CD8-positive, alpha-beta memory T cell (primary cell): ENCODE results near the gene NCAPD2. TPM values are rescaled to one million over a fixed set of nuclear protein-coding genes. Genes with fewer than 3 reads are reported as not detected.
A peak's percentile ranks its signal among the peaks of the same experiment; 100 is the strongest.

Experiments used
- CTCF ChIA-PET: fragments of 350-600 bp; sonication (Branson Sonifier 250); formaldehyde crosslinking; loops from one replicate; lab custom pipeline; 2021; ENCODE audit warnings: antibody characterized with exemption; lab: Charles Lee
- POLR2A ChIA-PET: fragments of 350-600 bp; sonication (Branson Sonifier 250); formaldehyde crosslinking; loops from one replicate; lab custom pipeline; 2021; ENCODE audit warnings: antibody characterized with exemption; lab: Charles Lee
- DNase-seq, 5 donors: peaks; one replicate each; pipeline versions ENCODE4 v3.0.0 to v3.0.0-alpha.2; 2020 to 2022; ENCODE audit warnings: mixed read lengths in 1 of 5
- H3K27ac ChIP-seq: one replicate; pipeline ENCODE4 v1.7.0; 2013; ENCODE audit warnings: low read depth, mild to moderate bottlenecking, low read length, moderate library complexity
- H3K27me3 ChIP-seq: 2 replicates; pipeline ENCODE4 v1.7.0; 2013; ENCODE audit warnings: low read length, mild to moderate bottlenecking; ENCODE audit not compliant: insufficient read depth, poor library complexity, severe bottlenecking
- H3K36me3 ChIP-seq: 2 replicates; pipeline ENCODE4 v1.7.0; 2013; ENCODE audit warnings: mild to moderate bottlenecking, low read length, moderate library complexity; ENCODE audit not compliant: insufficient read depth
- H3K4me1 ChIP-seq: 2 replicates; pipeline ENCODE4 v1.7.0; 2013; ENCODE audit warnings: mild to moderate bottlenecking, low read length, moderate library complexity; ENCODE audit not compliant: insufficient read depth
- H3K4me3 ChIP-seq: 2 replicates; pipeline ENCODE4 v1.7.0; 2013; ENCODE audit warnings: mild to moderate bottlenecking, low read length
- H3K9me3 ChIP-seq: 2 replicates; pipeline ENCODE4 v1.7.0; 2013; ENCODE audit warnings: mild to moderate bottlenecking, low read length
- H3K27ac Mint-ChIP-seq, 8 donors: one replicate each; pipeline ENCODE4 v1.8.0; 2020 to 2021; ENCODE audit warnings: mixed read lengths in 8 of 8, mild to moderate bottlenecking in 6 of 8, inconsistent platforms in 3 of 8, moderate library complexity in 3 of 8
- H3K27me3 Mint-ChIP-seq, 2 donors: one replicate each; pipeline ENCODE4 v1.8.0; 2020 to 2021; ENCODE audit warnings: mixed read lengths in 2 of 2, mild to moderate bottlenecking in 1 of 2, moderate library complexity in 1 of 2
- H3K36me3 Mint-ChIP-seq, 3 donors: one replicate each; pipeline ENCODE4 v1.8.0; 2020 to 2021; ENCODE audit warnings: mixed read lengths in 3 of 3, inconsistent platforms in 1 of 3, mild to moderate bottlenecking in 1 of 3
- H3K4me1 Mint-ChIP-seq, 3 donors: one replicate each; pipeline ENCODE4 v1.8.0; 2020 to 2021; ENCODE audit warnings: mixed read lengths in 3 of 3, inconsistent platforms in 1 of 3, mild to moderate bottlenecking in 1 of 3
- H3K4me3 Mint-ChIP-seq, 7 donors: one replicate each; pipeline ENCODE4 v1.8.0; 2020 to 2021; ENCODE audit warnings: mixed read lengths in 7 of 7, mild to moderate bottlenecking in 6 of 7, moderate library complexity in 4 of 7, inconsistent platforms in 2 of 7
- H3K9me3 Mint-ChIP-seq, 5 donors: one replicate each; pipeline ENCODE4 v1.8.0; 2020 to 2022; ENCODE audit warnings: mixed read lengths in 5 of 5, mild to moderate bottlenecking in 3 of 5, moderate library complexity in 2 of 5, inconsistent platforms in 1 of 5
- polyA plus RNA-seq: library from polyadenylated mRNA; unstranded; fragments of 300-500 nt; fragmentation: Illumina TruSeq; gene quantifications from one replicate; pipeline ENCODE4 v1.2.3, GENCODE V29; 2021
- total RNA-seq, 2 experiments: library from RNA; stranded (reverse); gene quantifications; one replicate each; pipeline ENCODE4 v1.2.3, GENCODE V29; 2021

The NCAPD2 gene
- total and polyA plus RNA-seq, 3 experiments from 2014 or later = 29.8 to 97.5 (median 96.5) TPM

- no peaks in the 10 kb centered on the region for H3K9me3 ChIP-seq
- POLR2A ChIA-PET = no interaction called here
- Mint-ChIP-seq H3K4me1 (peaks cover 41 to 49% (median 42%) of the 10 kb centered on the region in 3 donors), H3K36me3 (peaks cover 0 to 71% (median 25%) of the 10 kb centered on the region in 3 donors), H3K27ac (peak overlapping the region; percentile 34 to 100 (median 80)), H3K9me3 (no peaks in the 10 kb centered on the region), H3K27me3 (peaks cover 0 to 2% of the 10 kb centered on the region in 2 donors), H3K4me3 (peak overlapping the region in 5 of 7 donors; percentile 67 to 100 (median 98))
- H3K36me3 ChIP-seq = peaks cover 36% of the 10 kb centered on the region
- DNase-seq = peak in 3 of 5 donors; percentile 15 to 57 (median 20)
- no peaks in the 10 kb centered on the region for H3K27me3 ChIP-seq
- H3K27ac ChIP-seq = no peak overlapping the region
- CTCF ChIA-PET = interaction anchor here (0.7 to 2.2 kb wide), 12 partner anchors 10 to 236 kb away, joined by 3 to 17 read pairs (median 3); no protein-coding TSS in a partner anchor
- H3K4me1 ChIP-seq = peaks cover 16% of the 10 kb centered on the region
- H3K4me3 ChIP-seq = no peak overlapping the region
Measured at GRCh38 chr12:6570264-6570887, 76.5 kb downstream of the NCAPD2 start.

GRCh38 chr12:6573001-6573400 is 79.1 kb downstream of the NCAPD2 start:
- no peak for DNase-seq
- H3K4me1 ChIP-seq = no peaks in the 10 kb centered on the region
- Mint-ChIP-seq H3K27me3 (no peaks in the 10 kb centered on the region), H3K9me3 (no peaks in the 10 kb centered on the region), H3K4me1 (peaks cover 18 to 27% (median 23%) of the 10 kb centered on the region in 3 donors), H3K4me3 (peak overlapping the region in 1 of 7 donors; percentile 39), H3K27ac (peak overlapping the region in 5 of 8 donors; percentile 6 to 80 (median 34)), H3K36me3 (peaks cover 4 to 74% (median 26%) of the 10 kb centered on the region in 3 donors)
- POLR2A ChIA-PET = no interaction called here
- CTCF ChIA-PET = interaction anchor here (0.7 to 1.6 kb wide), 5 partner anchors 9 to 181 kb away, joined by 3 to 4 read pairs (median 3); no protein-coding TSS in a partner anchor
- H3K27me3 ChIP-seq = no peaks in the 10 kb centered on the region
- peaks cover 46% of the 10 kb centered on the region for H3K36me3 ChIP-seq
- no peaks in the 10 kb centered on the region for H3K9me3 ChIP-seq
- H3K4me3 ChIP-seq = no peak overlapping the region
- H3K27ac ChIP-seq = no peak overlapping the region

- no peaks in the 10 kb centered on the region for H3K27me3 Mint-ChIP-seq
- Histone ChIP-seq H3K27ac (no peak overlapping the region), H3K36me3 (peaks cover 57% of the 10 kb centered on the region), H3K4me3 (no peak overlapping the region), H3K27me3 (no peaks in the 10 kb centered on the region), H3K4me1 (no peaks in the 10 kb centered on the region), H3K9me3 (no peaks in the 10 kb centered on the region)
- DNase-seq = no peak
- peaks cover 8 to 17% (median 12%) of the 10 kb centered on the region in 3 donors for H3K4me1 Mint-ChIP-seq
- ChIA-PET CTCF (no interaction called here), POLR2A (no interaction called here)
- H3K36me3 Mint-ChIP-seq = peaks cover 4 to 77% (median 28%) of the 10 kb centered on the region in 3 donors
- H3K4me3 Mint-ChIP-seq = no peak overlapping the region
- H3K9me3 Mint-ChIP-seq = no peaks in the 10 kb centered on the region
- peak overlapping the region in 6 of 8 donors; percentile 17 to 74 (median 56) for H3K27ac Mint-ChIP-seq
Measured at GRCh38 chr12:6574576-6575295, 80.8 kb downstream of the NCAPD2 start.

GRCh38 chr12:6575648-6576047 is 81.7 kb downstream of the NCAPD2 start:
- Mint-ChIP-seq H3K27me3 (no peaks in the 10 kb centered on the region), H3K4me1 (peaks cover 2 to 8% (median 4%) of the 10 kb centered on the region in 3 donors), H3K4me3 (no peak overlapping the region), H3K36me3 (peaks cover 4 to 75% (median 28%) of the 10 kb centered on the region in 3 donors), H3K27ac (peak overlapping the region in 4 of 8 donors; percentile 2 to 88 (median 48)), H3K9me3 (no peaks in the 10 kb centered on the region)
- no peaks in the 10 kb centered on the region for H3K27me3 ChIP-seq
- no peaks in the 10 kb centered on the region for H3K9me3 ChIP-seq
- H3K27ac ChIP-seq = no peak overlapping the region
- peaks cover 54% of the 10 kb centered on the region for H3K36me3 ChIP-seq
- H3K4me1 ChIP-seq = no peaks in the 10 kb centered on the region
- ChIA-PET POLR2A (interaction anchor here (0.7 kb wide), 1 partner anchor 336 kb away, joined by 7 read pairs; no protein-coding TSS in a partner anchor), CTCF (no interaction called here)
- DNase-seq = no peak
- H3K4me3 ChIP-seq = no peak overlapping the region

Other genes with a start within 250 kb of the NCAPD2 start
- not detected for gene PLEKHG6, start 183.4 kb upstream of the NCAPD2 start, total RNA-seq
- 0.72 TPM for gene PLEKHG6, start 183.4 kb upstream of the NCAPD2 start, polyA plus RNA-seq
- gene TNFRSF1A, start 152.0 kb upstream of the NCAPD2 start, total RNA-seq = 10 to 100 TPM; 62.1 to 62.9 TPM
- gene TNFRSF1A, start 152.0 kb upstream of the NCAPD2 start, polyA plus RNA-seq = 57.1 TPM
- under 1 TPM; 0.77 to 0.93 TPM for gene SCNN1A, start 118.5 kb upstream of the NCAPD2 start, total RNA-seq
- 0.49 TPM for gene SCNN1A, start 118.5 kb upstream of the NCAPD2 start, polyA plus RNA-seq
- 1 to 10 TPM in 1 of 2 experiments, under 1 TPM in 1; 0.51 to 1.4 TPM for gene LTBR, start 109.9 kb upstream of the NCAPD2 start, total RNA-seq
- gene LTBR, start 109.9 kb upstream of the NCAPD2 start, polyA plus RNA-seq = not detected
- gene CD27, start 49.1 kb upstream of the NCAPD2 start, total RNA-seq = 100 to 1,000 TPM; 110 to 111 TPM
- 470 TPM for gene CD27, start 49.1 kb upstream of the NCAPD2 start, polyA plus RNA-seq
- 10 to 100 TPM; 29.1 to 32.0 TPM for gene TAPBPL, start 42.1 kb upstream of the NCAPD2 start, total RNA-seq
- 131 TPM for gene TAPBPL, start 42.1 kb upstream of the NCAPD2 start, polyA plus RNA-seq
- 10 to 100 TPM; 26.7 to 29.6 TPM for gene VAMP1, start 23.4 kb upstream of the NCAPD2 start, total RNA-seq
- 10.0 TPM for gene VAMP1, start 23.4 kb upstream of the NCAPD2 start, polyA plus RNA-seq
- 100 to 1,000 TPM; 317 to 327 TPM for gene MRPL51, start 840 bp upstream of the NCAPD2 start, total RNA-seq
- gene MRPL51, start 840 bp upstream of the NCAPD2 start, polyA plus RNA-seq = 222 TPM
- 1,000 to 10,000 TPM; 7,182 to 7,238 TPM for gene GAPDH, start 40.4 kb downstream of the NCAPD2 start, total RNA-seq
- gene GAPDH, start 40.4 kb downstream of the NCAPD2 start, polyA plus RNA-seq = 1,770 TPM
- 10 to 100 TPM; 14.2 to 15.1 TPM for gene IFFO1, start 61.9 kb downstream of the NCAPD2 start, total RNA-seq
- gene IFFO1, start 61.9 kb downstream of the NCAPD2 start, polyA plus RNA-seq = 12.2 TPM
- gene NOP2, start 74.2 kb downstream of the NCAPD2 start, total RNA-seq = 100 to 1,000 TPM; 170 to 172 TPM
- 34.0 TPM for gene NOP2, start 74.2 kb downstream of the NCAPD2 start, polyA plus RNA-seq
- gene CHD4, start 113.3 kb downstream of the NCAPD2 start, total RNA-seq = 100 to 1,000 TPM; 287 to 293 TPM
- 58.1 TPM for gene CHD4, start 113.3 kb downstream of the NCAPD2 start, polyA plus RNA-seq
- 10 to 100 TPM; 10.6 to 11.4 TPM for gene LPAR5, start 141.9 kb downstream of the NCAPD2 start, total RNA-seq
- gene LPAR5, start 141.9 kb downstream of the NCAPD2 start, polyA plus RNA-seq = 26.5 TPM
- 1 to 10 TPM; 1.8 to 2.0 TPM for gene ACRBP, start 153.3 kb downstream of the NCAPD2 start, total RNA-seq
- gene ACRBP, start 153.3 kb downstream of the NCAPD2 start, polyA plus RNA-seq = not detected
- gene ING4, start 169.0 kb downstream of the NCAPD2 start, total RNA-seq = 10 to 100 TPM; 17.4 to 18.5 TPM
- gene ING4, start 169.0 kb downstream of the NCAPD2 start, polyA plus RNA-seq = 80.3 TPM
- gene ZNF384, start 195.3 kb downstream of the NCAPD2 start, total RNA-seq = 10 to 100 TPM; 58.1 to 63.3 TPM
- gene ZNF384, start 195.3 kb downstream of the NCAPD2 start, polyA plus RNA-seq = 37.2 TPM
- gene PIANP, start 206.7 kb downstream of the NCAPD2 start, total RNA-seq = under 1 TPM; 0.49 to 0.79 TPM
- gene PIANP, start 206.7 kb downstream of the NCAPD2 start, polyA plus RNA-seq = 0.77 TPM
- 10 to 100 TPM; 48.8 to 49.7 TPM for gene COPS7A, start 229.9 kb downstream of the NCAPD2 start, total RNA-seq
- gene COPS7A, start 229.9 kb downstream of the NCAPD2 start, polyA plus RNA-seq = 46.2 TPM